ENCODE measurements around the gene BICC1.

The BICC1 gene

GRCh38 chr10:58554316-58554715 is 41.6 kb downstream of the BICC1 start:
- no peak overlapping the region for H3K27ac ChIP-seq (ENCODE audit: low read length)

DNA sequence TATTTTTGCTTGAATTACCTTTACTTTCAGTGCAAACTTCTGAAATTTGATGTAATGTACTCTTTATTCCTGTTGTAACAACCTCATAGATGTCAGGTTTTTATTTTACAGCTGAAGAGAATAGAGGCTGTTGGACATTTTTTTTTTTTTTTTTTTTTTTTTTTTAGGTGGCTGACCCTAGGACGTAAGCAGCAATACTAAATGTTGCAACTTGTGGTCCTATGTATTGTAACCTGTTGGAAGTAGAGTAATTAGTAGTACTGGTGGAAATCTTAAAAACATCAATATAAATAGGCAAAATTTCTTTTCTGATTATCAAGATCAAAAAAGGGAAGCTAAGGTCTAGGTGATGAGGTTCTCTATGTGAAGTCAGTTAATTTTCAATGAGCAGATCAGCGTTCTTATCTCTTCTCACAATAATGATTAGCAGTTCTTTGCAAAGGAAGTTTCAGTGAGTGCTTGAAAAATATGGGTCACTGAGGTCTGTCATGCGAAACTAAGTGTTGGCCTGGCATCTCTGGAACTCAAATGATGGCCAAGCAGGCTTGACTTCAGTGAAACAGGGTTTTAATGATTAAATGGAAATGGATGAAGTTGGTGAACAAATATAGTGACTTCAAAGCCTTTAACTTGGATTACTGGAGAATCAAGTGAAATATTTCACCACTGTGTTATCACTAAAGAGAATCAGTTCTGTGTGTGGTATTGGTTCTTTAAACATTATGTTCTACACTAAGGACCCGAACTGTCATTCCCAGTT is 42.7 kb downstream of the BICC1 start:
- Histone ChIP-seq H3K27ac (ENCODE audit: low read length) (no peak overlapping the region), H3K4me3 (ENCODE audit: low read length) (no peak overlapping the region)

More at GRCh38 chr10:58554316-58554715, 41.6 kb downstream of the BICC1 start:
- H3K4me3 ChIP-seq (ENCODE audit: low read length) = no peak overlapping the region
- H3K9me3 ChIP-seq (ENCODE audit: control insufficient read depth, low read depth, low read length) = no peaks in the 10 kb centered on the region
- no peaks in the 10 kb centered on the region for H3K36me3 ChIP-seq (ENCODE audit: control insufficient read depth, low read depth, low read length)
- no peak overlapping the region for H3K9ac ChIP-seq (ENCODE audit: low read length)
- no peaks in the 10 kb centered on the region for H3K4me1 ChIP-seq (ENCODE audit: control insufficient read depth, low read depth, low read length)
- H3K27me3 ChIP-seq (ENCODE audit: control insufficient read depth, insufficient read depth, low read length) = no peaks in the 10 kb centered on the region

GRCh38 chr10:58555930-58556311 is 43.2 kb downstream of the BICC1 start:
- Histone ChIP-seq H3K4me1 (ENCODE audit: control insufficient read depth, low read depth, low read length) (no peaks in the 10 kb centered on the region), H3K9me3 (ENCODE audit: control insufficient read depth, low read depth, low read length) (no peaks in the 10 kb centered on the region)

More for the DNA sequence above, 42.7 kb downstream of the BICC1 start:
- Histone ChIP-seq H3K36me3 (ENCODE audit: control insufficient read depth, low read depth, low read length) (no peaks in the 10 kb centered on the region), H3K27me3 (ENCODE audit: control insufficient read depth, insufficient read depth, low read length) (no peaks in the 10 kb centered on the region), H3K9me3 (ENCODE audit: control insufficient read depth, low read depth, low read length) (no peaks in the 10 kb centered on the region), H3K4me1 (ENCODE audit: control insufficient read depth, low read depth, low read length) (no peaks in the 10 kb centered on the region), H3K9ac (ENCODE audit: low read length) (no peak overlapping the region)

DNA sequence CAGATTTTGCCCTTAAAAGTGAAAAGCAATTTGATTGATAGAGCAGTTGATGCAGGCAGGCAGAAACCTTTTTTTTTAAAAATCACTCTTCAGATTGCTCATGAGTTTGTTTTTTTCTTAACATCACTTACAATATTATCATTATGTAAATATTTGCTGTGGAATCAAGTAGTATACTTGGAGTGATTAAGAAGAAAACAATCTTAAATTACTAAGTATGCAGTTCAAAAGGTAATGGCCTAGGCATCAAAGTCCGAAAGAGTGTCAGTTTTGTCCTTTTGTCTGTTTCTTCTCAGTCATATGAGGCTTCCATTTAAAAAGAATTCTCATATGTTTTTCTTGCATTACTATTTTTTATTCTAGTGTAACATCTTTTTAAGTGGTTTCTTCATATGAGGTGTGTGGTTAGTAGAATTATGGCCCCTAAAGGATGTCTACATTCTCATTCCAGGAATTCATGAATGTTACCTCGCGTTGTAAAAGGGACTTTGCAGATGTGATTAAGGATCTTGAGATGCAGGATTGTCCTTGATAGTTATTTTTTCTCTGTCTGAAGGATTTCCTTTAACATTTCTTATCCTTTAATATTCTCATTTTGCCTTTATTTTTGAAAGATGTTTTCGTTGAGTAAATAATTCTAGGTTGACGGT is 44.0 kb downstream of the BICC1 start:
- H3K9me3 ChIP-seq (ENCODE audit: control insufficient read depth, low read depth, low read length) = peaks cover 2% of the 10 kb centered on the region

More at GRCh38 chr10:58555930-58556311, 43.2 kb downstream of the BICC1 start:
- H3K36me3 ChIP-seq (ENCODE audit: control insufficient read depth, low read depth, low read length) = no peaks in the 10 kb centered on the region
- H3K27ac ChIP-seq (ENCODE audit: low read length) = no peak overlapping the region
- no peaks in the 10 kb centered on the region for H3K27me3 ChIP-seq (ENCODE audit: control insufficient read depth, insufficient read depth, low read length)
- no peak overlapping the region for H3K4me3 ChIP-seq (ENCODE audit: low read length)
- H3K9ac ChIP-seq (ENCODE audit: low read length) = no peak overlapping the region

GRCh38 chr10:58557714-58558113 is 45.0 kb downstream of the BICC1 start:
- no peaks in the 10 kb centered on the region for H3K36me3 ChIP-seq (ENCODE audit: control insufficient read depth, low read depth, low read length)
- H3K27ac ChIP-seq (ENCODE audit: low read length) = no peak overlapping the region
- no peaks in the 10 kb centered on the region for H3K4me1 ChIP-seq (ENCODE audit: control insufficient read depth, low read depth, low read length)
- no peaks in the 10 kb centered on the region for H3K27me3 ChIP-seq (ENCODE audit: control insufficient read depth, insufficient read depth, low read length)
- H3K4me3 ChIP-seq (ENCODE audit: low read length) = no peak overlapping the region
- H3K9ac ChIP-seq (ENCODE audit: low read length) = no peak overlapping the region
- H3K9me3 ChIP-seq (ENCODE audit: control insufficient read depth, low read depth, low read length) = peaks cover 4% of the 10 kb centered on the region

More for the DNA sequence above, 44.0 kb downstream of the BICC1 start:
- H3K36me3 ChIP-seq (ENCODE audit: control insufficient read depth, low read depth, low read length) = no peaks in the 10 kb centered on the region
- no peaks in the 10 kb centered on the region for H3K4me1 ChIP-seq (ENCODE audit: control insufficient read depth, low read depth, low read length)
- no peak overlapping the region for H3K9ac ChIP-seq (ENCODE audit: low read length)
- no peak overlapping the region for H3K4me3 ChIP-seq (ENCODE audit: low read length)
- H3K27me3 ChIP-seq (ENCODE audit: control insufficient read depth, insufficient read depth, low read length) = no peaks in the 10 kb centered on the region
- no peak overlapping the region for H3K27ac ChIP-seq (ENCODE audit: low read length)

GRCh38 chr10:58560068-58560467 is 47.4 kb downstream of the BICC1 start:
- Histone ChIP-seq H3K4me1 (ENCODE audit: control insufficient read depth, low read depth, low read length) (no peaks in the 10 kb centered on the region), H3K27me3 (ENCODE audit: control insufficient read depth, insufficient read depth, low read length) (no peaks in the 10 kb centered on the region), H3K4me3 (ENCODE audit: low read length) (no peak overlapping the region), H3K9ac (ENCODE audit: low read length) (no peak overlapping the region), H3K9me3 (ENCODE audit: control insufficient read depth, low read depth, low read length) (peaks cover 4% of the 10 kb centered on the region), H3K27ac (ENCODE audit: low read length) (no peak overlapping the region), H3K36me3 (ENCODE audit: control insufficient read depth, low read depth, low read length) (no peaks in the 10 kb centered on the region)

DNA sequence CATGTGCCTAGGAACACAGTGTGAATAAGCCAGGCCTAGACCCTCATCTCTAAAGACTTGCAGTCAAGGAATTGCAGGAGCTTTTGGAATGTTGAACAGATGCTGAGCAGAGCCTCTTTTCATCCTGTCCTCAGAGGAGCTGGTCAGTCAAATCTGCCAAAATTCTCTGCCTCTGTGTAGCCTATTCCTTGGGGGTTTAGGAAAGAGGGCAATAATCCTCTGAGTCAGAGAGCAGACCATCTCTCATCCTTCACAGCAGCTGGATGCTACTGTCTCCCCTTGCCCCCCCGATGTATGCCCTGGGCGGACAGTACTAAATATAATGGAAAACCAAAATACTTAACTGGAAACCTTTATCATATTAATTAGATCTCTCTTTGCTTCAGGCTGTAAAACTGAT is 52.6 kb downstream of the BICC1 start:
- Histone ChIP-seq H3K27me3 (ENCODE audit: control insufficient read depth, insufficient read depth, low read length) (no peaks in the 10 kb centered on the region), H3K4me1 (ENCODE audit: control insufficient read depth, low read depth, low read length) (no peaks in the 10 kb centered on the region), H3K27ac (ENCODE audit: low read length) (no peak overlapping the region), H3K36me3 (ENCODE audit: control insufficient read depth, low read depth, low read length) (no peaks in the 10 kb centered on the region), H3K9ac (ENCODE audit: low read length) (no peak overlapping the region), H3K9me3 (ENCODE audit: control insufficient read depth, low read depth, low read length) (peaks cover 4% of the 10 kb centered on the region), H3K4me3 (ENCODE audit: low read length) (no peak overlapping the region)

DNA sequence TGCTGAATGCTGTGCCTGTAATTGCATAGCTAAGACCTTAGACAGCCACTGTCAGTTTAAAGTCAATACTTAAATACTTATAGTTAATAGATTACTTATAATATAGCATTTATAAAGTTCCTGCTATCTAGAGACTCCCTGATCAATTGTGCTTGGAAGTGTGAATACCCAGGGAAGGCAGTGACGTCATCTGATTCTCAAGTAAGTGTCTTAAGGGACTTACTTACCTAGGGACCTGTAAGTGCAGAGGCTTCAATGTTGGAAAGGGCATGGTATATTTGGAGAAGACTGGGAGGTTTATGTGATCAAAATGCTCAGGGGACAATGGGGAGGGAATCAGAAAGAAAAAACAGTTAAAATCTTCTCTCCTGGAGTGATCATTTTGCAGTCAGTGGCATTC is 55.0 kb downstream of the BICC1 start:
- H3K9me3 ChIP-seq (ENCODE audit: control insufficient read depth, low read depth, low read length) = no peaks in the 10 kb centered on the region
- H3K9ac ChIP-seq (ENCODE audit: low read length) = no peak overlapping the region
- no peaks in the 10 kb centered on the region for H3K4me1 ChIP-seq (ENCODE audit: control insufficient read depth, low read depth, low read length)
- H3K27ac ChIP-seq (ENCODE audit: low read length) = no peak overlapping the region
- H3K4me3 ChIP-seq (ENCODE audit: low read length) = no peak overlapping the region
- no peaks in the 10 kb centered on the region for H3K27me3 ChIP-seq (ENCODE audit: control insufficient read depth, insufficient read depth, low read length)
- no peaks in the 10 kb centered on the region for H3K36me3 ChIP-seq (ENCODE audit: control insufficient read depth, low read depth, low read length)

DNA sequence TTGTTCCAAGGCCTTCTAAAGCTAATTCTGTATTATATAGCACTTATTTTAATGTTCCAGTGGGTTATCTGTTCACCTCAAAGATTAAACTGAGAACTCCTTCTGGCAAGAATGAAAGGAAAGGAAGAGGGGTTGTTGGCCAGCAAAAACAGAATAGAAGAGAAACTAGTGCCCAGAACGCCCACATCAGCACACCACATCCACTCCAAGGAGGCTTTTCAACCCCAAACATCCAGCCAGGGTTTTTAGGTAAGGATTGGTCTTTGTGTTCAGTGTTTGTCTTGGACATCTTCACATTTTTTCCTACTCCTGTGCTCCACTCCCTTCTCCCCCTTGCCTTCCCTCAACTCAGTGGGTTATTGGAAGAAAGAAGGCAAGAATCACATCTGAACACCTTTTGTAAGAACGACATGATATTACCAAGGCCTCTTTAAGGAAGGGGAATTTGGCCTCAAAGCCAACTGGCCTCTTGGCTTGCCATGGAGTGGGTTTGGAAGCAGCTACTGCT is 55.8 kb downstream of the BICC1 start:
- Histone ChIP-seq H3K9ac (ENCODE audit: low read length) (no peak overlapping the region), H3K4me1 (ENCODE audit: control insufficient read depth, low read depth, low read length) (no peaks in the 10 kb centered on the region), H3K27ac (ENCODE audit: low read length) (no peak overlapping the region), H3K27me3 (ENCODE audit: control insufficient read depth, insufficient read depth, low read length) (no peaks in the 10 kb centered on the region), H3K9me3 (ENCODE audit: control insufficient read depth, low read depth, low read length) (no peaks in the 10 kb centered on the region), H3K36me3 (ENCODE audit: control insufficient read depth, low read depth, low read length) (no peaks in the 10 kb centered on the region), H3K4me3 (ENCODE audit: low read length) (no peak overlapping the region)

DNA sequence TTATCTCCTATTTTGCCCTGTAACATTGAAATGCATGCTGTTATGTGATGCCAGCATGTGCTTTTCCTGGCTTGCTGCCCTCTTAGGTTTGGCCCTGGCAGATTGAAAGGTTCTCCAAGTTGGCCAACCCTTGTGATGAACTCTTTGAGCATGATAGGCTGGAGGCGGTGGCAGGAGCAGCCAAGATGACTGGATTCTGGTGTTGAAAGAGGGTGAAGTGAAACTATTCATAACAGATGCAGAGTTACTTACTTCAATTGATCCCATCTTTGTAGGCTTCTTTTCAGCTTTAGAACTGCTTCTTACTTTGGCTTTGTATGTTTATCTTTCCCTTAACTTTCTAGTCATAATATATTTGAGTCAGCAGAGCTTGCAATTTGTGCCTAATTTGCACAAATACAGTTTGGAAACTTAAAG is 57.6 kb downstream of the BICC1 start:
- Histone ChIP-seq H3K9ac (ENCODE audit: low read length) (no peak overlapping the region), H3K4me3 (ENCODE audit: low read length) (no peak overlapping the region), H3K9me3 (ENCODE audit: control insufficient read depth, low read depth, low read length) (no peaks in the 10 kb centered on the region), H3K36me3 (ENCODE audit: control insufficient read depth, low read depth, low read length) (no peaks in the 10 kb centered on the region), H3K27me3 (ENCODE audit: control insufficient read depth, insufficient read depth, low read length) (no peaks in the 10 kb centered on the region), H3K27ac (ENCODE audit: low read length) (no peak overlapping the region), H3K4me1 (ENCODE audit: control insufficient read depth, low read depth, low read length) (no peaks in the 10 kb centered on the region)

GRCh38 chr10:58570979-58571378 is 58.3 kb downstream of the BICC1 start:
- no peak overlapping the region for H3K4me3 ChIP-seq (ENCODE audit: low read length)
- no peak overlapping the region for H3K9ac ChIP-seq (ENCODE audit: low read length)
- no peaks in the 10 kb centered on the region for H3K36me3 ChIP-seq (ENCODE audit: control insufficient read depth, low read depth, low read length)
- no peaks in the 10 kb centered on the region for H3K9me3 ChIP-seq (ENCODE audit: control insufficient read depth, low read depth, low read length)
- H3K4me1 ChIP-seq (ENCODE audit: control insufficient read depth, low read depth, low read length) = no peaks in the 10 kb centered on the region
- no peaks in the 10 kb centered on the region for H3K27me3 ChIP-seq (ENCODE audit: control insufficient read depth, insufficient read depth, low read length)
- H3K27ac ChIP-seq (ENCODE audit: low read length) = no peak overlapping the region

DNA sequence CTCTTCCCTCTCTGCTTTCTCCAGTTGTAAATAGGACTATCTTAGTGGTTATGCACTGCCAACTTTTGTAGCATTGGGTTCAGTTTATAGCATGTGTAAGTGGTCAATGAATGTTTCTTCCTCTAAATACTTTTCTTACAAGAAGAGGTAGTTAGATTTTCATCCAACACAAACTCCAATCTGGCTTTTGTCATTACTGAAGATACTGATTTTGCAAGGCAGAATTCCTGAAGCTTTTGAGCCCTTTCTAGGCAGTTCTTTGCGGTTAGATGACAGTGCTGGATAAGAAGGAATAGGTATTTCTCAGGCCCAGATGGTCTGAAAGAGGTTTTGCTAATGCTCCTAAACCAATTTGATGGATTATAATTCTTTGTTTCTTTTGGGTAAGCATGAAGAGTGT is 60.5 kb downstream of the BICC1 start:
- H3K4me1 ChIP-seq (ENCODE audit: control insufficient read depth, low read depth, low read length) = no peaks in the 10 kb centered on the region
- no peaks in the 10 kb centered on the region for H3K9me3 ChIP-seq (ENCODE audit: control insufficient read depth, low read depth, low read length)
- H3K27me3 ChIP-seq (ENCODE audit: control insufficient read depth, insufficient read depth, low read length) = no peaks in the 10 kb centered on the region
- no peak overlapping the region for H3K9ac ChIP-seq (ENCODE audit: low read length)
- H3K36me3 ChIP-seq (ENCODE audit: control insufficient read depth, low read depth, low read length) = no peaks in the 10 kb centered on the region
- no peak overlapping the region for H3K27ac ChIP-seq (ENCODE audit: low read length)
- H3K4me3 ChIP-seq (ENCODE audit: low read length) = no peak overlapping the region
